HG03097 (cell line): ENCODE measurements around the gene NEGR1.

Experiments used
- ATAC-seq: cut with Tn5 transposase; IDR thresholded peaks from one replicate; pipeline ENCODE4 v1.9.1; 2021; ENCODE audit not compliant: unreplicated experiment, low FRiP score

NEGR1 gene

DNA sequence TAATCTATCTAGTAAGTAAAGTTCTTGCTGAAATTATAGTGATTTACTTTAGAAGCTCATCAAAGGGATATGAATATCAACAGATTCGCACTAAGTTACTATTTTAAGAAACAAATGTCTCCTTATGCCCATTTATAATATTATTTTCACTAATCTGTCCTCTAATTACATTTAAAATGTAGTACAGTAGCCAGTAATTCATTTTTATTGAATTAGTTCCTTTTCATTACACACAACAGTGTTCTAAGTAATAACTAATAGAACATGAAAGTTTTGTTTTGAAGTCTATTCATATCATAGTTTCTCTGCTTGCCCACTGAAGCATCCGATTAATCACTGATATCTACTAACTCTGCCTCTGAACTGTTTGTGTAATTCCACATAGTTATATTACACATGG lies 225.8 kb downstream of the NEGR1 start:
- no peak for ATAC-seq

DNA sequence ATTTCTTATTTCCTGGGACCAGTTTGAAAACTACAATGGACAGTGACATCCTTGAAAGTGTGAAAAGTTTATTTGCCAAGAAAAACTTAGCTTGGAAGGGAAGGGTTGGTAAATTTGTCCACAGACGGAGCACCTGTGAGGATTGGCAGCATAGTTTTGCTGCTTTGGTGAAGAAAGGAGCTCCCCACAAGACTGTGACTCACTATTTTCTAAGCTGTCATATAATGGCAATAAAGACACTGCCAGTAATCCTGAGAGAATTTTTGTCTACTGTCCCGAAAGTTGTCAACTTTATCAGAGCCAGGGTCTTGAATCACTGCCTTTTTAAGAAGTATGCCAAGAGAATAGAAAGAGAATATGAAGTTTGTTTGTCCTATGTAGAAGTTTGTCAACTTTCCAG lies 230.8 kb downstream of the NEGR1 start:
- no peak for ATAC-seq

DNA sequence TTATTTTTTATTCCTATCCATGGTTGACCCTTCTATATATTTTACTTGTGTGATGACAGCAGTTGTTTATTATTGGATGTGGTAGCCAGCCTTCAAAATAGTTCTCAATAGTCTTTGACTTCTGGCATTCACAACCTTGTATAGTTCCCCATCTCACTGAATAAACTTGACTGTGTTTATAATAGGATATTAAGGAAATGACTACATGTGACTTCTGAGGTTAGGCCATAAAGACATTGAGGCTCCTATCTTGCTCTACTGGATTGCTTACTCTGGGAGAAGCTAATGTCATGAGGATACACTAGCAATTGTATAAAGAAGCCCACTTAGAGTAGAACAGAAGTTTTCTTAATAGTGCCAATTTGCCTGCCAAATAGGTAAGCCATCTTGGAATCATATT lies 231.8 kb downstream of the NEGR1 start:
- ATAC-seq, result no peak

DNA sequence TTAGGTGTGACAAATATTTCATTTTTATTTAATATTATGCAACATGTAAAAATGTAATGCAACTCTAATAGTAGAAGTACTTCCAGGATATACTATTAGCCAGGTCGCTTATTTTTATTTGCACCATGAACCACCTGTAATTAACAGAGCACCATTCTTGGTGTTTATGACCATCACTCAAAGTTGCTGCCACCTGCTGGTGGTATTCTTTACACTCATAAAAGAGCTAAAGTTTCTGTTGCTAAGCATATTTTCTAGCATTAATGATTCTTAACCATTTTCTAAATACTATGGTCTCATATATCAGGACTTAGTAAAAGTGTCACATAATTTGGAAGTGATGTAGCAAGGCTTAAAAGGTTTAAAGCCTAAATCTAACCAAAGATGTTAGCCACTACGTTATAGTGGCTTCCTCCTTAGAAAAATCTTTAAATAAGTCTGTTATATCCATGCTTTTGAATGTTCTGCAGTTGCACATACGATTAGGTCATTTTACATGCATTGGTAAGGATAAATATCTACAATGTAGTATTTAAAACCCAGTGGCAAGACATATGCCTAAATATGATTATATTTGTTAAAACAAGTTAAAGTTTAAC lies 244.5 kb downstream of the NEGR1 start:
- ATAC-seq, result no peak

DNA sequence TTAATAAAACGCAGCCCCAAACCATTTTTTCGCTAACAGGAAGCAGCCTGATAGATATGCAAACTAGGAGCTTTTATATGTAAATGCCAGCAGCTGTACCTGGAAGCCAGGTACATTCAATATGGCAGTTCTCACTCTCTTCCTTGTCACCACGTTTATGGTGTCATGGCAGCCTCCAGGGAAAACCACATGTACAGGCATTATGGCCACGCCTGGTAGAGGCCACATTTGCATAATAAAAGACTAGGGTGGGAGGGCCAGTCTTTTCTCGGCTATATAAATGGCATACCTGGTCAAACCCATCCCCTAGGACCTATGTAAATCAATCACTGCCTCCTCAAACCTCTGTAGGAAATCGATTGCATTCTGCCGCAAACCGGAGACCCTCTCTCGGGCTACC lies 247.5 kb downstream of the NEGR1 start:
- ATAC-seq, result no peak

DNA sequence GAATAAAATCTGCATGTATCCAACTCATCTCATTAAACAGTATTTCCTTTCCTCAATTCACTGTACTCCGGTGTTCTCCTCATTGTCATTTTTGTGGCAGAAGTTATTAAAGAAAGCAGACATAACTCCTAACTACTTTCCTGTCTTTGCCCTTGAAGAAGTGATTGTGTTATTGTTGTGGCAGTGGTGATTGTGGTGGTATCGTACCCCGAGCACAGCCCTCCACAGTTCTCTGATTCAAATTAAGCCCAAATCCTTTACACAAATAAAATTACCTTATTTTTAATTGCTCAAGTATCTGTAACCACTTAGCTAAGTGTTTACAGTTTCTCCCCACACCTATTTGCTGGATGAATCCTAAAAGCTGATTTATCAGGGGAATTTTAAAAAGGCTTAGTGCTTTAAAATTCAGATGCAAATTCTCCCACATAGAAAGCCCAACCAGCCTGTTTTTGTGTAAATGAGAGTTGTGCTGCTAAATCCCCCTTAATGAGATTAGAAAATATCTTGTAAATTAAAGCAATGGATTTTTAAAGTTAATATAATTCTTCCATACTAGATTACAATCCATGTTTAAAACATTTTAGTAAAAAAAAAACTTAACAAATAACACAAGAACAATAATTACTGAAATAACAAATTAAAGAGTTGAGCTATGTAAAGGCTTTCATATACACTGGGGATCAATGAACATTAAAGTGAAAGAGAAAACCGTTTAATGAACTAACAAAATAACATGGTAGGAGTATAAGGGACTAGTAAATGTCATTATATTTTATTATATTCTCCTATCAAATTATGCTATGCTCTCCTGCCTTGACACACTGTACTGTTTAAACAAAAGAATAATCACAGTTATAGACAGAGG lies 259.0 kb downstream of the NEGR1 start:
- no peak for ATAC-seq

DNA sequence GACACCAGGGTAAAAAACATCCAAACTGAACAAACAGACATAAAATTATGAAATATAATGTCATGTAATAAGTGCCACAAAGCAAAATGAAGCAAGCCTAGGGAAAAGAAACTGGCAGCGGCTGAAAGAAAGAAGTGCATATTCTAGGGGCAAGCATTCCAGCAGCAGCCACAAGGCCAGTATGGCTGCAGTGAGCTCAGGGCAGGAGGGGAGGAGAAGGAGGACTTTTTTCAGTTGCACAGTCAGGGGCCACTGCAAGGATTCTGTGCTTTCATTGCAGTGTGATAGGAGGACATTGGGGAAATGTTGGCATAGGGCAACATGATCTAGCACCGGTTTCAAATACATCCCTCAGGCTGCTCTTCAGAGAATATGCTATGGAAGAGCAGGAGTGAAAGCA lies 263.8 kb downstream of the NEGR1 start:
- no peak for ATAC-seq

DNA sequence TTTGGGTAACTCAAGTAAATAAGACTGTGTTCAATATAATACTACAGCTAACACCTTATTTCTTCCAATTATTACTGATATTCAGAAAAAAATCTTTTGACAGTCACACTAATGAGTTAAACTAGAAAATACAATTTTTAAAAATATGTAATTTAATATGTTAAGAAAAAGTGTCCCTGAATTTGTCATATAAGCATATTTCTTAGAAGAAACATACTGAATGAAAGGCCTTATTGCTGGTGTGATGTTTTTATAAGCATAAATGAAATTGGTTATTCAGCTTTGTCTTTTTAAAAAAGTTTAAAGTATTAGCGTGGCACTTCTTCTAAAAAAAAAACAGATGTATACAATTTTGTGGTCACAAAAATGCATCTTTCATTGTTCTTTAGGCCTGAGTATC lies 267.3 kb downstream of the NEGR1 start:
- no peak for ATAC-seq

DNA sequence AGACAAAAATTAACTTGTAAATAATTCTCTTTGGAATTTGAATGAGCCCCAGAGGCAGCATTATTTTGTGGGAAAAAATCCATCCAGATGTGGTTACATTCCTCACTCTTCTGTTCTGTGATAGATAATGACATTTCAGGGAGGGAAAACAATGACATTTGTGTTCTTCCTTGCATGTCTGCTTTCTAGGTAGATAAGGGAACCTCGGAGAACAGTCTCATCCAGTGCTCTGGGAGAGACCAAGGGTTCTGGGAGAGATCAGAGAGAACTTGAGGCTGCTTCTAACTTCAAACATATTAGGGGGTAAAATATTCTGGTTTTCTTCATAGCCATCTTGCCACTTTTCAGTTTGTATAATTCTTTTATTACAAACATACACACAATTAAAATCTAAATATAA lies 269.2 kb downstream of the NEGR1 start:
- no peak for ATAC-seq

DNA sequence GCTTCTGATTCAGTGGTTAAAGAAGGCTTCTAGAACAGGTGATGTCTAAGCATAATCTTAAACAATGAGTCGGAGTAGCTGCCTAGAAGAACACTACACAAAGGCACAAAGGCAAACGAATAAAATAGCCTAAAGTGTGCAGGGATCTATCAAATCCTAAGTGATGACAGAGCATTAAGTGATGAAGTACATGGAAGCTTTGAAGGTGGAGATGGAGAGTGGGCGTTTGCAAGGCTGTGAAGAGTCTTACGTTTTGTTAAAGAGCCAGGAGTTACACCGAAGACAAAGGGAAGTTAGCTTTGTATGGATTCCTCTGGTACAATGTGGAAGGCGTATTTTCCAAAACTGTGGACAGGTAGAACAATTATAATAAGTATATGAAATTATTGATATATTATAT lies 270.6 kb downstream of the NEGR1 start:
- ATAC-seq, result no peak

DNA sequence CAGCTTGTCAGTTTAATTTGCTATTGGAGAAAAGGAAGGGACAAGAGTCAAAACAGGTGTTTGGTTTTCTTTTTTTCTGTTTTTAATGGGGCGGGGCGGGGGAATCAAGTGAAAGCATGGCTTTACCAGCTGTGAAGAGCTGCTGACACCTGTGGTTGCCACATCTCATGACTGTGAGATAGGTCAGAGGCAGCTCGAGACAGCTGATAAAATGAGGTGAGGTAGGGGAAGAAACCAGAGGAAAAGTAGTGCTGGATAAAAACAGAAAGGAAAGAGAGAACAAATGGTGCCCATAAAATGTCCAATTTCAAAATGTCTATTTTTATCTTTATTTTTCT lies 272.3 kb downstream of the NEGR1 start:
- ATAC-seq, result no peak

DNA sequence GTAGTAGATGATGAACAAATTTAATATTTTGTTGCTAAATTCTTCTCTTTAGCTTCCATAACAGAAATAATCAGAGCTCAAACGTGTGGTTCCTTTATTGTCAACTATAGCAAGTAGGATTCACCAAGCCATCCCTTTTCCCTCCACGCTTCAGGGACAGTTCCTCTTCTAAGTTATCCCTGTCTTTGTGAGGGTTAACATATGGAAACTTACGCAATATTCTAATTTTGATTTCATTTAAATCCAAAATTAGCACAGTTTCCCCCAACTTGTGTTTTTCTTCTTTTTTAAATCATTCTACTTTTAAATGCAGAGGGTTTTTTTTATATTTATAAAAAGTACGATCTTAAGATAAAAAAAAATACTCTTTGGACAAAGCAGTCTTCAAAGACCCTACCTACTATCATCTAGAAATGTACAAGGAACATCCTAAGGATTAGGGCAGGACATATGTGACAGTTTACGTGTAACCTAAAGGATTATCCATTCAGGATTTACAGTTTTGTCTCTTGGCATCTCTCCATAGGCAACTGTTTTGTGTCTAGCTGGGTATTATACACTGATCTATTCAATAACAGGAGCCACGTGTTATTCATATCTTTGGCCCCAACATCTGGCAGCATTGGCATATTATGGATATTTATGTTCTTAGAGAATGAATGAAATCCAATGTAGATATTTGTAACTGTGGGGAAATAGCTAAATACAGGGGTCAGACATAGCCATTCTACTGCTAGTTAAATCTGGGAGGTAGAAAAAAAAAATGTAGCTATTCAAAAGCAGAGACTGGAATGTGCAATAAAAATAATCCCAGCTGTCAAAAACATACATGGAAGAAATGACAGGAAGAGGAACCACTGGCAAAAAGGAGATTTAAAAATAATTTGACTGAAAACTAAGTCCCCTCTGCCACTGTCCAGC lies 272.9 kb downstream of the NEGR1 start:
- no peak for ATAC-seq

DNA sequence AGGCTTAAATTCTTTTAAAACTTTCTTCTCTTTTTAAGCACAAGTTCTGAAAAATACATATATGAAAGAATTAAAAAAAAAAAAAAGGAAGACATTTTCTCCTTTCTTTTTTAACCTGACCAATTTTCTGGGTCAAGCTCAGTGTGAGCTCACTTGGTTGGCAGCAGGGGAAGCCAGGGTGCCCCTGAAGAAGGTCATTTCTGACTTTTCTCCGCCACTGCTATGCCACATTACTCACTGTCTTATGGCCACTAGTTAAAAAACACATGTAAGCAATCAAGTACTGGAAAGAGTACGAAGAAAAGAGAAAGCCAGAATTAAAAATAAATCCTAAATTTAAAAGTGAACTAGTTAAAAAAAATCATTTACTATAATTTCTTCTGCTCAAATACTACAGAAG lies 275.0 kb downstream of the NEGR1 start:
- no peak for ATAC-seq

DNA sequence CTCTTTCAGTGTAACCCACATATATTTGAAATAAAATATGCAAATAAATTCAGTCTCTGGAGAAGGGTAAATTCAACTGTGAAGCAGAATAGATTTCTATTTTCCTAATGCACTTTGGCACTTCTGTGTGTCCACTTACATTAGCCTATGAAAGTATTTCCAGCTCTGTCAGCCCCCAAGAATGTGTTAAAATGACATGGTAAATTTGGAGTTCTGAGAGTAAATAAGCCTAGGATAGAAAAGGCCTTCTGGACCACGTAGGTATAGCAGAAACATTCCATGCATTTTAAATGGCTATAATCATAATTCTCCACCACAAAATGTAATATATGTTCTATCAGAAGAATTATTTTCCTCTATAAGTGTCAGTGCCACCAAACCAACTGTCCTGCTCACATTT lies 276.2 kb downstream of the NEGR1 start:
- no peak for ATAC-seq

DNA sequence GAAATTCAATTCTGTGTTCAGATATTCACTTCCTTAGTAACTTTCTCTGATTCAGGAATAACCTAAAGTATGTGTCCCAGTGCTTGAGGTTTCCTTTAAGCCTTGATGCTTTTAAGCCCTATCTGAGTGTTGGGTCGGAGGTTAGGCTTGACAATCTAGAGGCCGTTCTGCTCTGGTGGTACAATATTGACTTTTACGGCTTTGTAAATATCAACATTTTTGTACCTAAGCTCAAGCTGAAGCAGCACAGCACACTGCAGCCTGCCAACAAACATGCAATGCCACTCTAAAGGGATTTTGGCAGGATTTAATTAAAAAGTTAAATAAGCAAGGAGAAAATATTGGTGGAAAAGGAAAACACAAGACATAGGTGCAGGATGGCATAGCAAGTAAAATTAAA lies 279.2 kb downstream of the NEGR1 start:
- ATAC-seq, result no peak

DNA sequence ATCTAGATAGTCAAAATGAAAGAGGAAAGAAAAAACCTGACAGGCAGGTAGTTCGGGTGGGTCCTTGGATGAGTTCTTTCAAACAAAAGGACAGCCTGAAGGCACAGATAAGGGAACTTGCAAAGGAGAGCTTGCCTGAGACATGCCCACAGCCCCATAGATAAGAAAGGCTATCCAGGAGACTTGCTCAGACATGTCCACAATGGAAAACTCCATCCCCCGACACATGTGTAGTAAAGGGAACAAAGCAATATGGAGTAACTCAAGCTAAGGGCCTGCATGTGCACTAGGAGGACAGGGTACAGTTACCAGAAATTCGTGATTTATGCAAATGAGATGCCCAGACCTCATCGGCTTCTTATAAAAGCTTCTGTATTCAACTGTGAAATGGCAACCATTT lies 281.5 kb downstream of the NEGR1 start:
- ATAC-seq, result no peak

DNA sequence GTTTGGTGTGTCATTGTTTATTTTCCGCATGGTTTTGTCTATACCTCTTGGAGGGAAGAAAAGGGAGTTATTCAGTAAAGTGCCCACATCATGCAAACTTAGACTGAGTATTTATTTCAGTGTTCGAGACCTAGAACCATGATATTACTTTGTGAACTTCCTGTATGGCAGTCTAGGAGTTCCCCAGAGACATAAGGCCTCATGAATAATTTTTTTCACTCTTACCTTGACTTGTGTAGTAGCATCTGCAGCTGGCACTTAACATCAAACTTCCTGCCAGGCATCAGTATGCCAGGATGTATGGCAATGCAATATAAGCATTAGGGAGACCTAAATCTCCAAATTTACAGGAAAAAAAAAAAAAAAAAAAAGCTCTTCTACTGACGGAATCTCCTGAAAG lies 287.7 kb downstream of the NEGR1 start:
- no peak for ATAC-seq

DNA sequence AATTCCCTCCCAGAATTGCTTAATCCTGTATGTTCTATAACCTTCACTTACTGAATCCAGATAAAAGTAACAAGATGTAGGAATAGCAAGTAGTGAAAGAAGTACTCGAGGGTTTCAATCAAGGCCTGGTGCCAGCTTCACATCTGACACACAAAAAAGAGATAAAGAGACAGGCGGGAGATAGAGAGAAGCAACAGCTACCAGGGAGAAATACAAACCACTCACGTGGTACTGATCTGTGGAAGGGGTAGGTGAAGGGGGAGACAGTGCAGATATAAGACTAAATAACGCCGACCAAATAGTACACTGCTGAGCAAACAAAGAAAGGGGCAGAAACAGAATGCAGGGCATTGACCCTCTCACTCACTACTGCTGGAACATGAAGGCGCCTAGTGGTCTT lies 295.2 kb downstream of the NEGR1 start:
- no peak for ATAC-seq

DNA sequence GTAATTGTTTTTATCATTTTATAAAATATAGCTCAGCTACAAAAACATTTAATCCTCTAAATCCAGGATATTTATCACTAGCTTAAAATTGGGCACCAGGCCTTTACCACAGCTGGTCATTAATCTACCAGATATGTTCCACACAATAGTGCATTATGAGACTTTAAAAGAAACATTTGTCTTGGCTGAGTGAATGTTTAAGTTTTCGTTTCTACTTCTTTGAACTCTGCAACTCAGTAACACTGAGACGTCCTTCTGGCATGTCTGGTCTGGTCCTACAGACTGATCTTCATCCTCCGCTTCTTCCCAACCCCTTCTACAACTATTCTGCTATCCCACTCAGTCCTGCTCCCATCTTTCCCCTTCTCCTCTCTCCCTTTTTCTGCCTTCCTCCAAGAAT lies 296.2 kb downstream of the NEGR1 start:
- ATAC-seq, result no peak

DNA sequence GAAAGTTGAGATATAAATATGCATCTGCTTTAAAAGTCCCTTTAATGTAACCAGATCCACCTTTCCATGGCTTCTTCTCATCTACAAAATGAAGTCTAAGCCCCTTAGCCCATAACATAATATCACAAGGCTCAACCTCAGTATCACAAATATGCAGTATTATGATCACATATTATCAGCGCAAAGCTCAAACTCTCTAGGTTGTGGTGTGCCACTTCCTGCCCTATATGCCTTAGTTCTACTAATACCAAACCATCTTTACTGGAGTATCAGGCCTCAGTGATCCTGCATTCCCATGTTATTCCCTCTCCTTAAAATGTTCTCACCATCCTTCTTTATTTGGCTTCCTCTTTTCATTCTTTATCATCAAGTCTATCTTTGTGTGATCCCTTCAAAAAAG lies 301.8 kb downstream of the NEGR1 start:
- no peak for ATAC-seq

DNA sequence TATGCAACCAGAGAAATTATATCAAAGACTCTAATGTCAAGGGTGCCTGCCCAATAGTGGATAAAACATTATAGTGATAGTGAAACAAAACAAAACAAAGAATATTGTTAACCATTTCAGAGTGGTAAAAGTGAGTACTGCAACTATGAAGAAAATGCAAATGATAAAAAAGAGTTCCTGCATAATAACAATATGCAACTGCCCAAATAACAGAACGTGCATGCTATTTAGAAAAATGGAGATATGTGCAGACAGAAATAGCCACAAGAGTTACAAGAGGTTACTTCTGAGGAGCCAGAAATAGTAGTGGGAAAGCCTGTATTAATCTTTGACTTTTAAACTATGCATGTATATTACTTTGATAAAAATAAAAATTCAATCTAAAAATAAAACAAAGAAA lies 302.5 kb downstream of the NEGR1 start:
- no peak for ATAC-seq

DNA sequence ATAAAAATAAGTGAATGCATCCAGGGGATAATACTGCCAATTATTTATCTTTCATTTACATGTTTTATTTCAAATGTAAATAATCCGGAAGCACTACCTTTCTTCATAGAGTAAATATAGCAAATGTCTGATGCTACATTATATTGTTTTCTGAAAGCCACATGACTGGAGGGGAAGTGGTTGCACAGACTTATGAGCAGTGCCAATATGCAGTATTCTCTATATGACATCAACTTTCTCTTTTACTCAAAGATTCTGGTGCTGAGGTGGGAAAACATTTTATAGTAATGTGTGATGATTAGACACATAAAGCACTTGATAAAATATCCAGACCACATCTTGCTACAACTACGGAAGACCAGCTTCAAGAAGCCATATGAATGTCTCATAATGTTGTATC lies 314.7 kb downstream of the NEGR1 start:
- peak; percentile 80 for ATAC-seq
